GM12865 (cell line): ENCODE measurements around the gene GPR146.

ENCODE experiments used
- DNase-seq: peaks from one replicate; pipeline ENCODE4 v3.0.0; 2010; ENCODE audit warnings: low read depth
- H3K4me3 ChIP-seq: 2 replicates; pipeline ENCODE4 v1.5.1; 2011; ENCODE audit warnings: mild to moderate bottlenecking, low read depth, low read length, control low read depth
- TF ChIP-seq, protein P1 (sequence below): IDR thresholded peaks from 2 replicates; pipeline ENCODE4 v1.5.1; 2011; ENCODE audit warnings: low read length, control low read depth, low read depth, inconsistent platforms; ENCODE audit not compliant: insufficient read depth; ENCODE audit errors: missing control alignments

The GPR146 gene

DNA sequence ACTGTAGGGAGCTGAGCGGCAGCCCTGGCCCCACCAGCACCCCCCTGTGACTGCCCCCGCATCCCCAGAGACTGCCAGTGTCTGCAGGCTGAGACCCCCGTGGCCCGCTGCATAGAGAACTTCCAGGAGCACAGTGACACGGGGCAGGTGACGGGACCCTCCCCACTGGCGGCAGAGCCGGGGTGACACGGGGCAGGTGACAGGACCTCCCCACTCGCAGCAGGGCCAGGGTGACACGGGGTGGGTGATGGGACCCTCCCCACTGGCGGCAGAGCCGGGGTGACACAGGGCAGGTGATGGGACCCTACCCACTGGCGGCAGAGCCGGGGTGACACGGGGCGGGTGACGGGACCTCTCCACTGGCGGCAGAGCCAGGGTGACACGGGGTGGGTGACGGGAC lies 45.9 kb downstream of the GPR146 start:
- TF ChIP-seq, protein P1, sequence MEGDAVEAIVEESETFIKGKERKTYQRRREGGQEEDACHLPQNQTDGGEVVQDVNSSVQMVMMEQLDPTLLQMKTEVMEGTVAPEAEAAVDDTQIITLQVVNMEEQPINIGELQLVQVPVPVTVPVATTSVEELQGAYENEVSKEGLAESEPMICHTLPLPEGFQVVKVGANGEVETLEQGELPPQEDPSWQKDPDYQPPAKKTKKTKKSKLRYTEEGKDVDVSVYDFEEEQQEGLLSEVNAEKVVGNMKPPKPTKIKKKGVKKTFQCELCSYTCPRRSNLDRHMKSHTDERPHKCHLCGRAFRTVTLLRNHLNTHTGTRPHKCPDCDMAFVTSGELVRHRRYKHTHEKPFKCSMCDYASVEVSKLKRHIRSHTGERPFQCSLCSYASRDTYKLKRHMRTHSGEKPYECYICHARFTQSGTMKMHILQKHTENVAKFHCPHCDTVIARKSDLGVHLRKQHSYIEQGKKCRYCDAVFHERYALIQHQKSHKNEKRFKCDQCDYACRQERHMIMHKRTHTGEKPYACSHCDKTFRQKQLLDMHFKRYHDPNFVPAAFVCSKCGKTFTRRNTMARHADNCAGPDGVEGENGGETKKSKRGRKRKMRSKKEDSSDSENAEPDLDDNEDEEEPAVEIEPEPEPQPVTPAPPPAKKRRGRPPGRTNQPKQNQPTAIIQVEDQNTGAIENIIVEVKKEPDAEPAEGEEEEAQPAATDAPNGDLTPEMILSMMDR = no peak
- DNase-seq = no peak
- no peak overlapping the region for H3K4me3 ChIP-seq

DNA sequence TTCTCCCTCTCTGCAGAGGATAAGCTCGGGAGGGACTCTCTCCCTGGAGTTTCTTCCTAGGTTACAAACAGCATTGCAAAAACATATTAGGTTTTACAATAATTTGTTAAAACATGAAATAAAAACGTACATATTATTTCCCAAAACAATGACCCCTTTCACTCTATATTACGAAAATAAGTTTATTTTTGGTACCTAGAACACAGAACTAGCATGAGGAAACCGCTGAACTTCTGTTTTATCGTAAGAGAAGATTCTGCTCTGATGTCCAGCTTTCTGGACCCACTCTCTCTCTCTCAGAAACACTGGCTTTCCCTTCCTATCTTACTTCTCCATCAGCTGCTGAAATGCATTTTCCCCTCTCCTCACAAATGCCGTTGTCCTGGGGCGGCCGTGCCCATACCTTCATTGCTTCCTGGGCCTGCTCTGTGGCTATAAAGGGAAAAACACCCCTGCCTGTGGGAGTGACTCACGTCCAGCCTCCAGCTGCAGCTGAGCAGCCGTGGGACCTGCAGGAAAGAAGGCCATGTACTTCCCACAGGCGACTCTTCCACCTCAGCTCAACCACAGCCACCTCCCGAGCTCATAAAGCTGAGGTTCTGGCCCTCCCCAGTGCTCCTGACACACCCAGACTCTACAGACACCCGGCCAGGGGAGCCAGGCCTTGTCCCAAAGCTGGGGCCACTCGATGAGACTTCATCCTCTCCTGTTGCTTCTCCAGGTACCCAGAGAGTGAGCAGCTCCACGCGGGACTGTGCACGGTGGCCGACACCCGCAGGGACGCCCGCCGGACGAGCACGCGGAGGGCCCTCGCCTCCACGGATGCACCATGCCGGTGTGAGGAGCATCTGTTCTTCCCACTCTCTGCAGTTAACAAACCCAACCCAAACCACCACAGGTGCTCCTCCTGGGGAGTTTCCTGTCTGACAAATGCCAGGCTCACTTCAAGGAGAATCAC lies 46.6 kb downstream of the GPR146 start:
- TF ChIP-seq, protein P1 = no peak

DNA sequence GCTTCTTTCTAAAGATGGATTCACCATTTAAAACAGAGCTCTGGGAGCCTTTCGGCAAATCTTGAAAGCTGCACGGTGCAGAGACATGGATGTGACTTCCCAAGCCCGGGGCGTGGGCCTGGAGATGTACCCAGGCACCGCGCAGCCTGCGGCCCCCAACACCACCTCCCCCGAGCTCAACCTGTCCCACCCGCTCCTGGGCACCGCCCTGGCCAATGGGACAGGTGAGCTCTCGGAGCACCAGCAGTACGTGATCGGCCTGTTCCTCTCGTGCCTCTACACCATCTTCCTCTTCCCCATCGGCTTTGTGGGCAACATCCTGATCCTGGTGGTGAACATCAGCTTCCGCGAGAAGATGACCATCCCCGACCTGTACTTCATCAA lies 47.3 kb downstream of the GPR146 start:
- TF ChIP-seq, protein P1 = no peak
- H3K4me3 ChIP-seq = no peak overlapping the region
- no peak for DNase-seq

More for the DNA sequence above, 46.6 kb downstream of the GPR146 start:
- no peak for DNase-seq
- no peak overlapping the region for H3K4me3 ChIP-seq

DNA sequence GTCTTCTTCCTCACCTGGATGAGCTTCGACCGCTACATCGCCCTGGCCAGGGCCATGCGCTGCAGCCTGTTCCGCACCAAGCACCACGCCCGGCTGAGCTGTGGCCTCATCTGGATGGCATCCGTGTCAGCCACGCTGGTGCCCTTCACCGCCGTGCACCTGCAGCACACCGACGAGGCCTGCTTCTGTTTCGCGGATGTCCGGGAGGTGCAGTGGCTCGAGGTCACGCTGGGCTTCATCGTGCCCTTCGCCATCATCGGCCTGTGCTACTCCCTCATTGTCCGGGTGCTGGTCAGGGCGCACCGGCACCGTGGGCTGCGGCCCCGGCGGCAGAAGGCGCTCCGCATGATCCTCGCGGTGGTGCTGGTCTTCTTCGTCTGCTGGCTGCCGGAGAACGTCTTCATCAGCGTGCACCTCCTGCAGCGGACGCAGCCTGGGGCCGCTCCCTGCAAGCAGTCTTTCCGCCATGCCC lies 47.9 kb downstream of the GPR146 start:
- TF ChIP-seq, protein P1 = no peak
- DNase-seq = no peak
- H3K4me3 ChIP-seq = no peak overlapping the region

DNA sequence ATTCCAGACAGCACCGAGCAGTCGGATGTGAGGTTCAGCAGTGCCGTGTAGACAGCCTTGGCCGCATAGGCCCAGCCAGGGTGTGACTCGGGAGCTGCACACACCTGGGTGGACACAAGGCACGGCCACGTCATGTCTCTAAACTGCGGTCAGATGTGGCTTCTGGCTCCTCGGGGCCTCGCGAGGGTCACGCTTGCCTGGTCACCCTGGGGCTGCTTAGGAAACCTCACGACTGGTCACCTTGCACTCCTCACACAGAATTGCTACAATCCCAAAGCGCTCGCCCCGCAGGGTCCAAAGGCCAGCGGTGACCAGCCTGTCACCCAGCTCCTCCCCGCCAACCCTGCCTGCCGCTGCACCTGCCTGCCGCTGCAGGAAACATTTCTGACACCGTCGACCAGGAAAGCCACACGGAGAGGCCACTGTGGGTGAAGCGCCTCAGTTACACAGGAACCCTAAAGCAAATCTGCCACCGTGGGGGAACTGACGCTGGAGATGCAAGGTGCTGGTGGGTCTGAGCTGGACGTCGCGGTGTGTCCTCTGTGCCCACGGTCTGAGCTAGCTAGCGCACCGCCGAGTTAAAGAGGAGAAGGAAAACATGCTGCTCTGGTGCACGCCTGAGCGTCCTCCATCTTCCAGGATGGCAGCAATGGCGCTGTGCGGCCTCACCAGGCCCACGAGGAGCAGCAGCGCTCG lies 48.6 kb downstream of the GPR146 start:
- TF ChIP-seq, protein P1 = no peak
- no peak for DNase-seq
- no peak overlapping the region for H3K4me3 ChIP-seq

DNA sequence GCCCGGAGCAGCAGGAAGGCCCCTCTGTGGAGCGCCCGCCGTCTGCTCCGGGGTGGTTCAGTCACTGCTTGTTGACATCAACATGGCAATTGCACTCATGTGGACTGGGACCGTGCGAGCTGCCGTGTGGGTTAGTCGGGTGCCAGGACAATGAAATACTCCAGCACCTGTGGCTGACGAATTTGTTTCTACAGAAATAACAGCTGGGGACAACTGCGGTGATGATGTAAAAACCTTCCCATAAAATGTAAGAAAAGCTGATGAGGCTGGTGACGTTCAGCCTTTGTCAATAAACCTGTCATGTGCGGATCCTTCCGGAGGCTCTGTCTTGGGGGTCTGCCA lies 49.1 kb downstream of the GPR146 start:
- TF ChIP-seq, protein P1 = no peak
- DNase-seq = no peak
- no peak overlapping the region for H3K4me3 ChIP-seq
